Natural killer cell (primary cell): ENCODE data around the gene ITSN2. TPM values are rescaled to one million over a fixed set of nuclear protein-coding genes. Genes with fewer than 3 reads are reported as not detected.

Source experiments
- ATAC-seq, 3 donors: fragments of 150-1000 bp in 2 of 3; fragments of 200-7000 bp in 1 of 3; cut with Tn5 transposase; 1 replicate in 1 of 3; 2 replicates in 2 of 3; pipeline ENCODE4 v1.10.0; 2021; ENCODE audit warnings: mild to moderate bottlenecking in 2 of 3, moderate library complexity in 2 of 3
- DNase-seq, 2 donors: peaks; one replicate each; pipeline versions ENCODE4 v3.0.0 to v3.0.0-alpha.2; 2013 to 2021; ENCODE audit warnings: mixed read lengths in 1 of 2
- H3K27ac ChIP-seq: one replicate; pipeline ENCODE4 v1.5.1; 2013; ENCODE audit warnings: mild to moderate bottlenecking, low read length
- H3K27me3 ChIP-seq: one replicate; pipeline ENCODE4 v1.6.1; 2013; ENCODE audit warnings: low read length; ENCODE audit not compliant: control insufficient read depth, insufficient read depth
- H3K36me3 ChIP-seq: one replicate; pipeline ENCODE4 v1.6.1; 2013; ENCODE audit warnings: low read length; ENCODE audit not compliant: control insufficient read depth, insufficient read depth
- H3K4me1 ChIP-seq: one replicate; pipeline ENCODE4 v1.6.1; 2013; ENCODE audit warnings: low read length; ENCODE audit not compliant: control insufficient read depth, insufficient read depth
- H3K4me3 ChIP-seq: one replicate; pipeline ENCODE4 v1.5.1; 2013; ENCODE audit warnings: low read length
- H3K9me3 ChIP-seq: one replicate; pipeline ENCODE4 v1.6.1; 2013; ENCODE audit warnings: low read length; ENCODE audit not compliant: control insufficient read depth, insufficient read depth
- H3K27ac Mint-ChIP-seq, 2 donors: one replicate each; pipeline ENCODE4 v1.8.0; 2022; ENCODE audit warnings: mild to moderate bottlenecking in 2 of 2, mixed read lengths in 2 of 2, moderate library complexity in 1 of 2
- H3K27me3 Mint-ChIP-seq, 2 donors: one replicate each; pipeline ENCODE4 v1.8.0; 2022; ENCODE audit warnings: low read depth in 2 of 2, mixed read lengths in 2 of 2
- H3K36me3 Mint-ChIP-seq: one replicate; pipeline ENCODE4 v1.8.0; 2022; ENCODE audit warnings: mixed read lengths
- H3K4me1 Mint-ChIP-seq, 2 donors: one replicate each; pipeline ENCODE4 v1.8.0; 2022; ENCODE audit warnings: mixed read lengths in 2 of 2
- H3K4me3 Mint-ChIP-seq: one replicate; pipeline ENCODE4 v1.8.0; 2022; ENCODE audit warnings: mild to moderate bottlenecking, moderate library complexity, mixed read lengths
- H3K9me3 Mint-ChIP-seq, 2 donors: one replicate each; pipeline ENCODE4 v1.8.0; 2022; ENCODE audit warnings: mixed read lengths in 2 of 2
- WGBS: methylation state at CpG from one replicate; pipeline ENCODE4 v1.1.7; 2013; ENCODE audit warnings: missing lambda C conversion rate; ENCODE audit not compliant: insufficient coverage; 5-methylcytosine and 5-hydroxymethylcytosine counted together
- intact Hi-C: fragments of 100-400 bp; cut with micrococcal nuclease; formaldehyde crosslinking; loops from one replicate; pipeline ENCODE4 v1.14.2; 2022
- total RNA-seq, 4 donors: library from RNA; stranded (reverse); fragments of 120-200 nt in 1 of 4; gene quantifications; one replicate each; pipeline versions ENCODE4 v1.2.3 to v1.2.4, GENCODE V29; 2013 to 2022
- TF ChIP-seq, protein P1 (sequence below): fragments of 200-600 bp; IDR thresholded peaks from one replicate; pipeline ENCODE4 v1.8.0; 2022; ENCODE audit warnings: antibody characterized with exemption

Gene ITSN2
- total RNA-seq, 3 donors from 2014 or later (not counting 1 experiment from before 2014, with no cell fraction given) = 101 to 118 (median 115) TPM

DNA sequence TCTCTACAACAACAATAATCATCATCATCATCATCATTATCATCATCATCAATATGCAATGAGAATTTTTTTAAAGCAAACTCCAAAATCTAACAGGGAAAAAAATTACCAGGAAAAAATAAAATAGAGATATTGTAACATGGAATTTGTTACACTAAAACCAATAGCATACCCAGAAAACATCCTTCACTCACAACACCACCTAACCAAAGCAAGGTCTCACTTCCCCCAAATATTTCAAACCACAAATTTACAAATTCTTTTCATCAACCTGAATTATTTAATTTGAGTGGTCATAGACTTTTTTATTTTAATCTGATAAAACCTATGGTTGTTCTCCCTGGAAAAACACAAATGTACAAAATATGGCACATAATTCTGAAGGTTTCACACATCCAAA is 11.2 kb downstream of the ITSN2 start:
- H3K4me3 ChIP-seq = no peak overlapping the region
- ATAC-seq = no peak
- peak overlapping the region; percentile 5 for H3K4me3 Mint-ChIP-seq

GRCh38 chr2:24345937-24346336 is 14.4 kb downstream of the ITSN2 start:
- Mint-ChIP-seq H3K27me3 (no peaks in the 10 kb centered on the region), H3K36me3 (no peaks in the 10 kb centered on the region), H3K4me1 (peaks cover 61 to 76% of the 10 kb centered on the region in 2 donors), H3K9me3 (no peaks in the 10 kb centered on the region), H3K27ac (no peak overlapping the region), H3K4me3 (no peak overlapping the region)
- Histone ChIP-seq H3K4me3 (no peak overlapping the region), H3K36me3 (no peaks in the 10 kb centered on the region), H3K27me3 (no peaks in the 10 kb centered on the region), H3K4me1 (peaks cover 19% of the 10 kb centered on the region), H3K9me3 (no peaks in the 10 kb centered on the region), H3K27ac (no peak overlapping the region)
- 71% methylated on average over 1 of the region's 4 CpGs for WGBS
- TF ChIP-seq, protein P1, sequence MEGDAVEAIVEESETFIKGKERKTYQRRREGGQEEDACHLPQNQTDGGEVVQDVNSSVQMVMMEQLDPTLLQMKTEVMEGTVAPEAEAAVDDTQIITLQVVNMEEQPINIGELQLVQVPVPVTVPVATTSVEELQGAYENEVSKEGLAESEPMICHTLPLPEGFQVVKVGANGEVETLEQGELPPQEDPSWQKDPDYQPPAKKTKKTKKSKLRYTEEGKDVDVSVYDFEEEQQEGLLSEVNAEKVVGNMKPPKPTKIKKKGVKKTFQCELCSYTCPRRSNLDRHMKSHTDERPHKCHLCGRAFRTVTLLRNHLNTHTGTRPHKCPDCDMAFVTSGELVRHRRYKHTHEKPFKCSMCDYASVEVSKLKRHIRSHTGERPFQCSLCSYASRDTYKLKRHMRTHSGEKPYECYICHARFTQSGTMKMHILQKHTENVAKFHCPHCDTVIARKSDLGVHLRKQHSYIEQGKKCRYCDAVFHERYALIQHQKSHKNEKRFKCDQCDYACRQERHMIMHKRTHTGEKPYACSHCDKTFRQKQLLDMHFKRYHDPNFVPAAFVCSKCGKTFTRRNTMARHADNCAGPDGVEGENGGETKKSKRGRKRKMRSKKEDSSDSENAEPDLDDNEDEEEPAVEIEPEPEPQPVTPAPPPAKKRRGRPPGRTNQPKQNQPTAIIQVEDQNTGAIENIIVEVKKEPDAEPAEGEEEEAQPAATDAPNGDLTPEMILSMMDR = no peak
- intact Hi-C loops = no loop called here
- no peak for DNase-seq
- ATAC-seq = no peak

More for the DNA sequence above, 11.2 kb downstream of the ITSN2 start:
- no peak for DNase-seq
- TF ChIP-seq, protein P1 = no peak
- Mint-ChIP-seq H3K27me3 (no peaks in the 10 kb centered on the region), H3K9me3 (no peaks in the 10 kb centered on the region), H3K27ac (peak overlapping the region; percentile 5 to 25), H3K4me1 (peaks cover 53 to 64% of the 10 kb centered on the region in 2 donors), H3K36me3 (no peaks in the 10 kb centered on the region)
- Histone ChIP-seq H3K9me3 (no peaks in the 10 kb centered on the region), H3K36me3 (no peaks in the 10 kb centered on the region), H3K4me1 (peaks cover 19% of the 10 kb centered on the region), H3K27ac (no peak overlapping the region), H3K27me3 (no peaks in the 10 kb centered on the region)
- intact Hi-C loops = loop anchor here (1.0 kb wide), 1 partner anchor 10 kb away; no protein-coding TSS in a partner anchor

DNA sequence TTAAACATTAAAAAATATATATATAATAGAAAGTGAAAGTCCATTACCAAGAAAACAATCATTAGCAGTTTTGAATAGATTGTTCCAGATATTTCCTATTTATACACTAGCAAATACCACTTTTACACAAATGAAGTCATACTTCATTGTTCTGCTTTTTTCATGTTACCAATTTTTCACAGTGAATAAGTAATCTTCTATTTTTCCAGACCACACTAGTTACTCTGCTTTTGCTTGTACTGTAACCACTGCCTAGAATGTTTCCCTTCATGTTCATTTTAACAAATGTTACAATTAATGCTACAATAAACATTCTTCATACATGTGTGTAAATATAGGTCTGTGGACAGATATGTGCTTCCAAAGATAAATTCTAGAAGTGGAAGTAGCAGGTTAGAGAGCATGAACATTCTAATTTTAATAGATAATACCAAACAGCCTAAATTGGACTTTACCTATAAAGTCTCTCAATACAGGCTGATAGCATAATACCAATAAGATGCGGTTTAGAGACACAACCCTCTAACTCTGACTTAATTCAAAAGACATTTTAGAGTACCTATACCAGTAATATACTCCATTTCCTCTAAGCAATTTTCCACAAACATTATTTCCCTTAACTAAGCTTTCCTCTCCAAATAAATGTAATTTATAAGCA is 17.0 kb downstream of the ITSN2 start:
- H3K4me1 ChIP-seq = peaks cover 15% of the 10 kb centered on the region
- no peaks in the 10 kb centered on the region for H3K9me3 ChIP-seq
- no peaks in the 10 kb centered on the region for H3K27me3 Mint-ChIP-seq
- no peak overlapping the region for H3K4me3 Mint-ChIP-seq
- WGBS = 80% methylated on average over 1 of the region's 1 CpG
- no peak overlapping the region for H3K4me3 ChIP-seq
- ATAC-seq = peak in 1 of 3 donors; percentile 24
- H3K9me3 Mint-ChIP-seq = no peaks in the 10 kb centered on the region
- H3K36me3 Mint-ChIP-seq = no peaks in the 10 kb centered on the region
- no peak for DNase-seq
- intact Hi-C loops = no loop called here
- peaks cover 65 to 73% of the 10 kb centered on the region in 2 donors for H3K4me1 Mint-ChIP-seq
- TF ChIP-seq, protein P1 = no peak
- no peaks in the 10 kb centered on the region for H3K36me3 ChIP-seq
- peak overlapping the region; percentile 21 to 43 for H3K27ac Mint-ChIP-seq
- no peaks in the 10 kb centered on the region for H3K27me3 ChIP-seq
- H3K27ac ChIP-seq = peak overlapping the region; percentile 20
